Measurements from ENCODE around the gene DOCK2. TPM values are rescaled to one million over a fixed set of nuclear protein-coding genes. Genes with fewer than 3 reads are reported as not detected.
A peak's percentile ranks its signal among the peaks of the same experiment; 100 is the strongest.

DOCK2 gene
- total RNA-seq, 1 donor from 2014 or later, result 0.39 TPM

DNA sequence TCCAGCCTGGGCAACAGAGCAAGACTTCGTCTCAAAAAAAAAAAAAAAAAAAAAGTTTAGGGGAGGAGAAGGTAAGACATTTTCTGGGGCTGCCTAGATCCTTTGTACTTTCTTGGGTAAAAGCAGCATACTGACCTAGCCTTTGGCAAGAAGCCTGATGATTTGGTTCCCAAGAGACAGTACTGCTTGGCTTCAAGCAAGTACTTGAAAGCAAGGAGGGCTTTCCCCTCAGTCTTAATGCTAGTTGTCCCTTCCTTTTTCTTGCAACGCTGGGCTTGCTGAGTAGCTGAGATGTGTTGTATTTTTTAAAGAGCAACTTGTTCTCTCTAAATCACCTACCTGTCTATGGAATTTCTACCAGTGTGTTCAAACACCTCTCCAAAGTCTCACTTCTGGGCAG lies 267.0 kb downstream of the DOCK2 start:
- no peak for DNase-seq (ENCODE audit: low read depth in 2 of 2)

DNA sequence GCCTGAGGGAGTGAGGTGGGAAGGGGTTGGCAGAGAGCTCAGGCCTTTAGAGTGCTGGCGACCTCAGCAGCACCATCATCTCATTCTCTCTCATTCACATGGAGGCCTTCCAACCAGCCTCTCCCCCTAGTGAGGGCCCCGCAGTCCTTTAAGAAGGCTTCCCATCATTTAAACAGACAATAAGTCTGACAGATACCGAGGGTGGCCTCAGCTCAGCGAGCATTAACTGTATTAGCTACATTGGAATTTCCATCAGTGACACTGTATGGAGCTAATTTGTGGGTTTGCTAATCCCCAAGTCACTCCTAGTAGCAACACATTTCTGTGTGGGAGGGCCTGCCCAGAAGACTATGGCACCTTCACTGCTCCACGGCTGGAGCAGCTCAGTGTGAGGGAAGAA lies 267.4 kb downstream of the DOCK2 start:
- DNase-seq (ENCODE audit: low read depth in 2 of 2), result no peak

DNA sequence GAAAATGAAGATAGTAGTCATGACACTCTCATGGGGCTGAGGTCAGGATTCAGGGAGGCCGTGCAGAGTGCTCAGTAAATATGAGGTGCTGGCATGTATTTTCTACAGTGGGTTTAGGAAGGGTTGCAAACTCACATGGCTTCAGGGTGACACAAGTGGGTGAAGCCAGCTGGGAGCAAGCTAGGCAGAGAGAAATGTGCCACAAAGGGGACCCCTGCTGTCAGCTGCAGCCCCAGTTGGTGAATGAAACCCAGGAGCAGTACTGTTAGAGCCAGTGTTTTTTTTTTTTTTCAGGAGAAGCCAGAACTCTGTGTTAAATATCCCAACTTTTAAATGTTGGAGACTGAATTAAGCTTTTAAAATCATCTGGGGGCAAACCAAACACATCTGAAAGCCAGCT lies 267.9 kb downstream of the DOCK2 start:
- no peak for DNase-seq (ENCODE audit: low read depth in 2 of 2)

DNA sequence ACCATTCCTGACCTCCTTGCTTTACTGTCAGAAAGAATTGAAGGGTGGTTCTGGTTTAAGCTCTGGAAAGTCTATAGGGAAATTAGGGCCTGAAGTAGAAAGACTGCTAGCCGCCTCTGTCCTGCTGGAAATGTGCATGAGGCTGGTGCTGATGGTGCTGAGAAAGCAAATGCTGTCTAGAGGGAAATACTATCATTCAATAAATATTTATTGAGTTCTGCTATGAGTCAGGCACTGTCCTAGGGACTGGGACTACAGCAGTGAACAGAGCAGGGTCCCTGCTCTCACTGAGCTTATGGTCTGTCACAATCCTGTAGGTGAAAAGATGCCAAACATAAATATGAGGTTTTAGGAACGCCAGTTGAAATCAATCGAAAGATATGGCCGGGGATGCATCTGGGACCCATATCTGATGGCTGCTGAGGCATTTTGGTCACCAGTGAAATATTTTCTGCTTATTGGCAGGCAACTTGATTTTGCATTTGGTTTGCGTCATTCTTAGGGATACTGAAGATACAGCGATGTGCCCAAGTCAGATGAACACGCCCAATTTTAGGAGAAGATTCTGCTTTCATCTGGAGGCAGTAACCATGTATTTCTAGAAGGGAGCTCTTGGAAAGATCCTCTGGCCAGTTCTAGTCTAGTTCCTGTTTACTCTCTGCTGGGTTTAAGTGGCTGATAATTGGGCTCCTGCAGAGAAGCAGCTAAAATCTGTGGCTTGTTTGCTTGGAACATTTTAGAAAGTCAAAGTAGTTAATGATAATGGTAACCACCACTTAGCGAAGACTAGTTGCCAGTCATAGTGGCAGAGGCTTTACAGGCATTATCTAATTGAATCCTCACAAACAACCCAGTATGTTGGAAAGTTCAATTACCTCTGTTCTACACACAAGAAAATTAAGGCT lies 269.9 kb downstream of the DOCK2 start:
- DNase-seq (ENCODE audit: low read depth in 2 of 2), result no peak

DNA sequence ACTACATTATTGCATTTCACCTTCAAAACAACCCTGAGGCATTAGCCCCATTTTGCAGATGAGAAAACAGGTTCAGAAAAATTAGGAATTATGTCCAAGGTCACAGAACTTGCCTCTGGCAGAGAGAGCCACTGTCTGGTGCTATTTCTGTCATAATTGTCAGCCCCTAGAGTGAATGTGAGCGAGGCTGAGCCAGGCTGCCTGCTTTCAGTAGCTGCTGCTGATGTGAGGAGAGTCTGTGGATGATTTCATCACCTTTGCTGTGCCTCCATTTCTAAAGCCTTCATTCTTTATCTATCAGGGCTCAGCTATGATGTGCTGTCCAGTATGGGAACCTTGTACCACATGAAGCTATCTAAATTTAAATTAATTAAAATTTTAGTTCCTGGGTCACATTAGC lies 271.8 kb downstream of the DOCK2 start:
- DNase-seq (ENCODE audit: low read depth in 2 of 2), result no peak

DNA sequence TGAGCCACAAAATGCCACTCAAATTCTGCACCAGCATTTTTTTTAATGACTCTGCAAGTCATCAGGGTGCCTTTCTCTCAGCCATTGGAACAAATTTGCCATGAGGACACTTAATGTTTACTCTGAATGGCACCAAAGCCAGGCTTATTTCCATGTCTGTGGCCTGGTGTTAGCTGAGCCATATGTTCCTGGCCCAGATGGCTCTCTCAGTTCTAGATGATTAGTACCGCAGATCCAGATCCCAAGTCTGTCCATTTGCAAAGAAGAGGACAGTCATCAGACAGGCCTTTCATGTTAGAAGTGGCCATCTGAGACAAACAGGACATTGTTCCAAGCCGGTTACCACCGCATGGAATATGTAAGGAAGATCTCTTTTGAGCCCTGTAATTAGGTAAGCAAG lies 272.9 kb downstream of the DOCK2 start:
- no peak for DNase-seq (ENCODE audit: low read depth in 2 of 2)

DNA sequence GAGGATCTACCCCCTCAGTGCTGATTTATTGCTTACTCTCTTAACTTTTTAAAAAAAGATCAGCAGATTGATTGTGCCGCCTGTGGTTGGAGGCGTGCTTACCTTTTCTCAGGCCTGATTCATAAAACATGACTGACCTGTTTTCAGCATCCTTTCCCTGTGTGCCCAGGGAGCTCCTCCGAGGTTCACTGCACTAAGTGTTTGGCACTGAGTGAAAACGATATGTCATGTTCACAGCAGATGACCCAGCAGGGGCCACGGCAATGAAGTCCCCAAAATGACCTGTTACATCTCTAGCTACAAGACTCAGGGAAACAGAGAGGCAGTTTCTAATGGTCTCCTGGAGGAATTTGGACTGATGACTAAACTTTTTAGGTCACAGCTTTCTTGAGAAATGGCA lies 273.3 kb downstream of the DOCK2 start:
- no peak for DNase-seq (ENCODE audit: low read depth in 2 of 2)

DNA sequence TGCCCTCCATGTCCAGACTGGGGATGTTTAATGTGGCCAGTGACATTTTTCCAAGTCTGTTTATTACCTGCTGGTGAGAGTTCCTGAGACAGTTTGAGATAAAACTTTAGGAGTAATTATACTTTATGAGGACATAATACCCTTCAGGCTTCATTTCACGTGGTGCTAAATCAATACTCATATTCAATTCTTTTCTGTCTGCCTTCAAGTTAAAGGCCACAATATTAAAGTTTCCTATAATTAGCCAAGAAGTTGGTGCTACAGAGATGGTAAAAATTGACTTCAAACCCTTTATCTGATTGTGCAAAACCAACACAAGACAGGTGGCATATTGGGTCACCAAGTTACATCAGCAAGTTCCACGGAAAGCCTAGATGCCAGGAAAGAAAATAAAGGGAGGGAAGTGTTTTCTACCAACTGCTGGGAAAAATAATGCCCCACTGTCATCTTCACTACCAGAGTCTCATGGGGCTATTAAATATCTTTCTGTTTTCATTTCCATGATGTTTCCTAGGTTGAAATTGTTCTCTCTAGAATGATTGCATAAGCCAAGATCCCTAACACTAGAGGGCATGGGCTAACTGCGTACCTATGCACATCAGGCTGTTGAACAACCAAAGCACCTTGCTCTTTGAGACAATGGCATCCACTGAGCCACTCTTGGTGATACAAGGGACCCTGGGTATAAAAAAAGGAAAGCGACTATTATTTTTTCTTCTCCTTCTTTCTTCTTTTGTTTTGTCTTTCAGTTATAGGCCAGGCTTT lies 274.6 kb downstream of the DOCK2 start:
- peak; percentile 34 for DNase-seq (ENCODE audit: low read depth in 2 of 2)

DNA sequence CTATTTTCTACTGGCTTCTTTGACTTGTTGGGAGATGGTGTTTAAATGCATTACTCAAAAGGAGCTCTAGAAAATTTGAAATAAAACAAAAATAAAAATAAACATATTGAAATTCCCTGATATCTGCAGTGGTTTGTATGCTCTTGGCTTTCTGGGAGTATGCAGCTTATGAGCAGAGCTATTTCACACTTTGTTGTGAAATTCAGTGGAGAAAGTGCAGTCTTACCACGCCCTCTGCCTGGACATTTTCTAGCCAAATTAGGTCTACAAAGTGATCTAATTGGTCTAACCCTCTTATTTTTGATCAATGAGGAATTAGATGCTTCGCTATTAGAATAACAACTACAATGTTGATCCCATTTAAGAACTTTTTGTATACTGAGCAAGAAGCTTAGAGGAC lies 276.4 kb downstream of the DOCK2 start:
- DNase-seq (ENCODE audit: low read depth in 2 of 2), result no peak

DNA sequence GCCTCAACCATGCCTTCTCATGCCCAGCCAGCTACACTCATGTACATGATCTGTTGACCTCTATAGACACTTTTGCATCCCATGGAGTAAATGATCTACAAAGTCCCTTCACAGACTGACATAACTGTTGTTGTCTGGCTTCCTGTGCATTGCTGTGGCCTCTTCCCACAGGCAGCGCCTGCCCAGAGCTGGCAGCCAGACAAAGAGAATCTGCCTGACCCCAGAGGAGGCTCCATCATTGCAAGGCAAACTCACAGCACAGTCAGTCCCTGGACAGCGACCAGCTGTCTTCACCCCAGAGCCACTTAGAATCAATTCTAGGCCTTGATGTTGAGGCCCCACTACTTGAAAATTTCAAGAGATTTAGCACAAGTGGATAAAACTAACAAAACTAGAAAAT lies 277.7 kb downstream of the DOCK2 start:
- DNase-seq (ENCODE audit: low read depth in 2 of 2), result peak; percentile 33 to 40

DNA sequence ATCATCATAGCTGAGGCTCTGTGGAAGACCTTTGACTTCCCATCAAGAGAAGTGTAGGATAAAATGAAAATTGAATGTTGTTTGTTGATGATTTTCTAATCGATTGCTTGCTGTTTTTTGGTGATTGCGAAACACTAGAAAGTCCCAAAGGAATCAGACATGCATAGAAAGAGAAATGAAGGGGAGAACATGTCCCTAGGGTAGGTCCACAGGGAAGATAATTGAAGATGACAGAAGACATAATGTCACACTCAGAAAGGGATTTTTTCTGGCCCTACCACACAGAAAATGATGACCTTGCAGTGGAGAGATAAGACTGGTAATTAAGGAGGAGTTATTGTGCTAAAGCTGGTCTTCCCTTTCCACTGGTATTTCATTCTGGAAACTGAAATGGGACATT lies 280.4 kb downstream of the DOCK2 start:
- DNase-seq (ENCODE audit: low read depth in 2 of 2), result no peak

DNA sequence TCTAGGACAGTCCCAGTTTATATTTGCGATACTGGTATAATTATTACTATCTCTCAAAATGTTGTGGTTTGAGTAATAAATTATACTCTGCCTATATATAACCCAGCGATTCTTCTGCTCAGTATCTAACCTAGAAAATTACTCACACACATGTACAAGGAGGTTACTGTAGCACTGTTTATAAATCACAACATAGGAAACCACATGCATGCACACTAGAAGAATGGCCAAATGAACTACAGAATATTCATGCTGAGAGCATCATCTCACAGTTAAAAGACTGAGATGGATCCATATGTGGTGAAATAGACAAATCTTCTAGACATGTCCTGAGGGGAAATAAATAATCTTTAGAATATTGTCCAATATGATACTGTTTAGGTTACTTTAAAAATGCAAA lies 281.2 kb downstream of the DOCK2 start:
- no peak for DNase-seq (ENCODE audit: low read depth in 2 of 2)

DNA sequence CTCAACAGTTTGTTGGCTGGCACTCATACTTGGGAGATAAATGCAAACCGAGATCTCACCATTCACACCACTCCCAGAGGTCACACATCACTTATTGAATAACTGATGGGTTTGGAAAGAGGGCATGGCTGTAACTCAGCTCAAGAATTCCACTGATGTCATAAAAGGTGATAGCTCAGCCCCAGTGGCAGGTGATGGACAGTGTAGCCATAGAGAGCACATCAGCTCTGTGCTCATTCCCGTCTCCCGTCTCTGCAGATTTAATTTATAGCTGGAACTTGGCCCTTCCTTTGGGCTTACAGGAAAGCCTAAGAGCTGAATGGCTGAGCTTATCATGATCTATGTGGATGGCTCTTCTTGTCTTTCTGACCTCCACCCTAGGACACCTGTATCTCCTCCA lies 283.4 kb downstream of the DOCK2 start:
- no peak for DNase-seq (ENCODE audit: low read depth in 2 of 2)

DNA sequence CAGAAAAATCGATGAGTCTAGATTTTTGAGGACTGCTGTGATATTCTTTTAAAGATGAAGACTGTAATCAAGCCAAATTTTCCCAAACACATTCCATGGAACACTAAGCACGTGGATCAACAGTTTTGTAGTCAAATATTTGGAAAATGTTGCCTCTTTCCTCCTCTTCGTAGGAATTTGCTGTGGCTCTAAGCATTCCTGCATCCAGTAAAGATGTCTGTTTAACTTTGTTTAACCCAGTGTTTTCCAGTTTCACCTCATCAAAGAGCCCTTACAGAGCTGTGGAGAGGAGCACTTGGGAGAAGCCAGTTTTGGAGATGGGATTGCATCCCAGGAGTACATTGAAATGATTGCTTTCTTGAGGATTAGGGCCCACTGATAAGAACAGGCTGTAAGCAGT lies 284.3 kb downstream of the DOCK2 start:
- DNase-seq (ENCODE audit: low read depth in 2 of 2), result no peak

DNA sequence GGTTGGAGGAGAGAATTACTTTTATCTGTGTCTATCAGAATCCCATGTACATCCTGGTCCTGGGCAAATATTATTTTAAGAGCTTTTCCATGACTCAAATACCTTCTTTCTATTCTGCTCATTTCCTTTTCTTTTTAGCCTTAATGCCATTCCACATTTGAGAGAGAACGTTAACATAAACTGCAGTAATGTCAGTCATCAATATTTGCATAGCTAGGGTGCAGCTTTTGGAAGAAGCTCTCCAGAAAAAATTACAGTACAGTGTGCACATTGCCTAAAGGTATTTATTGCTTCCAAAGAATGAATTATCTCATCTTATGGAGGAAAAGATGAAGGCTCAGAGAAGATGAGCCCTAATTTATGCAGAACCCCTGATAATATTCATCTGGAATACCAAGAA lies 284.9 kb downstream of the DOCK2 start:
- DNase-seq (ENCODE audit: low read depth in 2 of 2), result peak; percentile 6 to 24

DNA sequence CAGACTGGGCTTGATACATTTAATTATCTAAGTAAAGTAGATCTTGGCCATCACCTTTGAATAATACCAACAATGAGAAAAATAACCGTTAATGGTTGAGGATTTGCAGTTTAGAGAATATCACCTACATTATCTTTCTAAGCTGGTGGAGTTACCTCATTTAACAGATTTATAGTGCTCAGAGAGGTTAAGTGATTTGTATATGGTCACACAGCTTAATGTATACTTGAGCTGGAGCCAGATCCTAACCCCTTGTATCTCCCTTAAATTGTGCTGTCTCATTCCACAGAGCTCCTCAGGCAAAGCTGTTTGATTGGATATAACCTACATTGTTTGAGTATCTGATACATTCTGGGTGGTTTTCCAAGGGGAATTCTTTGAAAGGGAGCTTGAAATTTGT lies 285.4 kb downstream of the DOCK2 start:
- no peak for DNase-seq (ENCODE audit: low read depth in 2 of 2)

DNA sequence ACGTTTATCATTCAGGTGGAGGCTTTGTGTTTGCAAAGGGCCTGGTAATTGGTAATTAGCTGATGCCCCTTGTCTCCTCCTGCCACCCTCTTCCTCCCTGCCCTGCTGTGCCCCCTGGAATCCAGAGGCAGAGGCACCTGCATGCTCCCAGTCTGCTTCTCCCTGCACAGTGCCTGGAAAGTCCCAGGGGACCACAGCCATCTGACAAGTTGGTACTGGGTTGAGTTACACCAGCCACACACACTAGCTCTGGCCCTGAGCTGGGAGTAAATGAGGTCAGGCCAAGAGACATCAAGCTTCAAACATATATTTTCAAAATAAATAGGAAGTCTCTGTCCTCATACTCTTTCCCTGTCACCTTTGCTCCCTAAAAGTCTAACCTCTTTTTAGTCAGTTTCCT lies 286.9 kb downstream of the DOCK2 start:
- DNase-seq (ENCODE audit: low read depth in 2 of 2), result peak in 1 of 2 donors; percentile 5

DNA sequence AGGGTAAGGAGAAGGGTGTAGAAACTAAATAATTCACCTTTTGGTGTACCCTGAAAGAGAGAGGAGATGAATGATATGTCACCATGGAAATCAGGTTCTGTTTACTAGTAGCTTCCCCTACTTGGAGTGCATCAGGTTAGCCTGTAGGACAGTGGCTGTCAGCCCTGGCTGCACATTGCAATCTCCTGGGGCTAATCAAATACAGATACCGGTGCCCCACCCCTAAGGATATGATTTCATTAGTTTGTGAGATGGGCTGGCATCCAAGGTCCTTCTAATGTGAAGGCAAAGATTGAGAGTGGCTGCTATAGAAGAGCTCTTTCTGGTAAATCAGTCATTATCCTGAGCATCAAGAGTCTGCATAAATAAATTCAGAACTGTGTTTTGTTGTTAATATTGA lies 296.1 kb downstream of the DOCK2 start:
- no peak for DNase-seq (ENCODE audit: low read depth in 2 of 2)

DNA sequence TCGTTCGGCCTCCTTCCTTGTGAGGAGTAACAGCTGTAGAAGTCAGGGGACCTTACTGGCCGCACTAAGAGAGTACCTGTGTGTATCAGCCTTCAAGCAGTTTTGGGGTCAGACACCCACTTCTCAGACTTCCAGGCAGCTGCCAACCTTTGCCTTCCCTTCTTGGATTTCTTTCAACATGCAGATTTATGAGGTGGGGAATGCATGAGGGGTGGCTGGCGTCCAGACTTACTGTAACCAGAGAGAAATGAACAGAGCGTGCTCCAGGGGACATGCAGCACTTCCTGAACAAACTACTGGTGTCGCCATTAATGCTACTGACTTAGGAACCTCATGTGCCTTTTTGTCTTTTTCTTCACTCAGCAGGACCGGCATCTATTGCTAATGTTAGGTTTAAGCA lies 296.5 kb downstream of the DOCK2 start:
- DNase-seq (ENCODE audit: low read depth in 2 of 2), result peak in 1 of 2 donors; percentile 8

DNA sequence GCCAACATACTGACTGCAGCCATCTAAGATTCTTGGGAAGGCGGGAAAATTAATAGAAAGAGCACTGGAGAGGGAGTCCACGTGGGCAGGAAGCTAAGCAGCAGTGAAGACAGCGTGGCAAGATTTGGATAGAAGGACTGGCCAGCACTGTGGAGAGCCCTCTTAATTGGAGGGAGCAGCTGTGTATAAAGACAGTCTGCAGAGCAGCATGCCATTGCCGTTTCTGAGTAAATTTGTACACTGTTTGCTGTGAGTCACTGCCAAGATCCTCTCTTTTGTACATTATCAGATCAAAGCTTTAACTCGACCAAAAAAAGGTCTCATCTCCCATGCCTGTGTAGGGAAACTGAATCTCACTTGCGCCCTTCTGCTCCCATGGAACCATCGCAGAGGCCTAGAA lies 297.9 kb downstream of the DOCK2 start:
- no peak for DNase-seq (ENCODE audit: low read depth in 2 of 2)

DNA sequence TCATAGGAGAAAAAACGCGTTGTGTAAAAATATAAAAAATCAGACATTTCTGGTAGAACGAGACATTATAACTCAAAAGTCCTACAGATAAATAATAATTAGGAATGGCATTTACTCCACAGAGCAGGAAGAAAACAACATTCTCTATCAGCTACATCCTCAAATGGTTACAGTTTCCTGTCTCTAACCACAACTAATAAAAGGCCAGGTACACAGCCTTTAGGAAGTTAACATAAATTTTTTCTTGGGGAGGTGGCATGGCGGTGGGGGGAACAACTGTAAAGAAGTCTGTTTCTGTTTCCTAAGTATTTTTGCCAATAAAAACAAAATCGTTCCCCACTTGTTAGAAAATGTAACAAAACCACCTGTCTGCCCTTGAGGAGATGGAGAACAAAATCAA lies 298.7 kb downstream of the DOCK2 start:
- no peak for DNase-seq (ENCODE audit: low read depth in 2 of 2)

DNA sequence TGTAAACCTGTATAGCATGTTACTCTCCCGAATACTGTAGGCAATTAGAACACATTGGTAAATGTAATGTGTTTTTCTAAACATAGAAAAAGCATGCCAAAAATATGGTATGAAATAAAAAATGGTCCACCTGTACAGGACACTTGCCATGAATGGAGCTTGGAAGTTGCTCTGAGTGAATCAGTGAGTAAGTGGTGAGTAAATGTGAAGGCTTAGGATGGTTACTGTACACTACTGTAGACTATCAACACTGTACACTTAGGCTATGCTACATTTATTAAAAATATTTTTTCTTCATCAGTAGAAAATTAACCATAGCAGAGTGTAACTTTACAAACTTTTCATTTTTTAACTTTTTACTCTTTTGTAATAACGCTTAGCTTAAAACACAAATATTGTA lies 301.4 kb downstream of the DOCK2 start:
- DNase-seq (ENCODE audit: low read depth in 2 of 2), result no peak

DNA sequence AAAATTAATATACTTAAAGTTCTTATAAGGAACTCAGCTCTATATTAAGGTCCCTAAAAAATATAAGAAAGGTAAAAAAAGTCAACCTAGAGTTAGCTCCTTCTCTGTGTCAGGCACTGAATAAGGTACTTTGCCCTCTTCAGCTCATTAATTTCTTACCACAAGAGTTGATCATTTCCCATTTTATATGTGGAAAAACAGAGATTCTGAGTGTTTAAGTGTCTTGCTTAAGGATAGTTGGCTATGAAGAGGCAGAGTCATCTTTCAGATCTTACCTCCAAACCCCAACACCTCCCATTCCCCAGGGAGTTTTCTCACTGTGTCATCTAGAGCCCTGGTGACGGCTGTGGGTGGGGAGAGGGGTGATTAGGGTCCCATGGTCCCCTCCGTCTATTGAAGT lies 302.7 kb downstream of the DOCK2 start:
- DNase-seq (ENCODE audit: low read depth in 2 of 2), result no peak
